ENCODE data around the gene MRPS23.
A peak's percentile ranks its signal among the peaks of the same experiment; 100 is the strongest.

DNA sequence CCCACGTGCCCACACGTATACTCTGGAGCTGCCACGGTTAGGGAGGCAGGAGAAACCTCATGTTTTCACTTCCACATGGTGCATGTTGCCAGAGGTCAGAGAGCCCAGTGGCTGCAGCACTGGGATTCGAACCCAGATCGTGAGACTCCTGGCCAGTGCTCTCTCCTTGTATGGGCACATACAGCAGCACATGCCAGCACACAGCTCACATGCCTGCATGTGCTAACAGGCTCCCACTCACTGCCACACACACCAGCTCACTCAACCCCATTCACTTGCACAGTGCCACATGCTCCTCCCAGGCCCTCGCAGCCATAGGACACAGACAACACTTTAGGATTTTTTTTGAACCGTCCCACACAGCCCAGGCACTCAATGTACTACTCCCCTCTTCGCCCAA, 49.5 kb upstream of the MRPS23 start:
- TF ChIP-seq PHF8 (IDR thresholded peaks at IDR 0.05; ENCODE audit: borderline replicate concordance, low read depth) (no peak), POLR2A (IDR thresholded peaks at IDR 0.05; ENCODE audit: low read length) (no peak), SREBF2 (IDR thresholded peaks at IDR 0.05) (no peak), JUN (IDR thresholded peaks at IDR 0.05) (0 out of 5 replicates have a peak, but pooled peaks of 1 of the 2 experiments have one; percentile 15), EHMT2 (IDR thresholded peaks at IDR 0.05; ENCODE audit: low read depth) (no peak), CHD2 (IDR thresholded peaks at IDR 0.05; ENCODE audit: low read length, partially characterized antibody) (no peak), KDM1A (IDR thresholded peaks at IDR 0.05; ENCODE audit: low read depth) (no peak), POLR2AphosphoS2 (conservative IDR thresholded peaks at IDR 0.05; ENCODE audit: low read length) (no peak)
- TF ChIP-seq, protein P1, sequence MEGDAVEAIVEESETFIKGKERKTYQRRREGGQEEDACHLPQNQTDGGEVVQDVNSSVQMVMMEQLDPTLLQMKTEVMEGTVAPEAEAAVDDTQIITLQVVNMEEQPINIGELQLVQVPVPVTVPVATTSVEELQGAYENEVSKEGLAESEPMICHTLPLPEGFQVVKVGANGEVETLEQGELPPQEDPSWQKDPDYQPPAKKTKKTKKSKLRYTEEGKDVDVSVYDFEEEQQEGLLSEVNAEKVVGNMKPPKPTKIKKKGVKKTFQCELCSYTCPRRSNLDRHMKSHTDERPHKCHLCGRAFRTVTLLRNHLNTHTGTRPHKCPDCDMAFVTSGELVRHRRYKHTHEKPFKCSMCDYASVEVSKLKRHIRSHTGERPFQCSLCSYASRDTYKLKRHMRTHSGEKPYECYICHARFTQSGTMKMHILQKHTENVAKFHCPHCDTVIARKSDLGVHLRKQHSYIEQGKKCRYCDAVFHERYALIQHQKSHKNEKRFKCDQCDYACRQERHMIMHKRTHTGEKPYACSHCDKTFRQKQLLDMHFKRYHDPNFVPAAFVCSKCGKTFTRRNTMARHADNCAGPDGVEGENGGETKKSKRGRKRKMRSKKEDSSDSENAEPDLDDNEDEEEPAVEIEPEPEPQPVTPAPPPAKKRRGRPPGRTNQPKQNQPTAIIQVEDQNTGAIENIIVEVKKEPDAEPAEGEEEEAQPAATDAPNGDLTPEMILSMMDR (IDR thresholded peaks at IDR 0.05), result no peak
- TF ChIP-seq, protein P2, sequence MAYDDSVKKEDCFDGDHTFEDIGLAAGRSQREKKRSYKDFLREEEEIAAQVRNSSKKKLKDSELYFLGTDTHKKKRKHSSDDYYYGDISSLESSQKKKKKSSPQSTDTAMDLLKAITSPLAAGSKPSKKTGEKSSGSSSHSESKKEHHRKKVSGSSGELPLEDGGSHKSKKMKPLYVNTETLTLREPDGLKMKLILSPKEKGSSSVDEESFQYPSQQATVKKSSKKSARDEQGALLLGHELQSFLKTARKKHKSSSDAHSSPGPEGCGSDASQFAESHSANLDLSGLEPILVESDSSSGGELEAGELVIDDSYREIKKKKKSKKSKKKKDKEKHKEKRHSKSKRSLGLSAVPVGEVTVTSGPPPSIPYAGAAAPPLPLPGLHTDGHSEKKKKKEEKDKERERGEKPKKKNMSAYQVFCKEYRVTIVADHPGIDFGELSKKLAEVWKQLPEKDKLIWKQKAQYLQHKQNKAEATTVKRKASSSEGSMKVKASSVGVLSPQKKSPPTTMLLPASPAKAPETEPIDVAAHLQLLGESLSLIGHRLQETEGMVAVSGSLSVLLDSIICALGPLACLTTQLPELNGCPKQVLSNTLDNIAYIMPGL (CRISPR knock-in tag; IDR thresholded peaks at IDR 0.05; ENCODE audit: borderline replicate concordance), result no peak

Measured in A549 (cell line).